A673 (cell line): Measurements from ENCODE around the gene SMS. TPM values are rescaled to one million over a fixed set of nuclear protein-coding genes. Genes with fewer than 3 reads are reported as not detected.

Source experiments
- BruUV-seq: library from RNA; stranded (reverse); fragments of 400-500 nt; replicated peaks from 2 replicates; lab custom pipeline; 2021; lab: Mats Ljungman, UMichigan
- CTCF ChIA-PET: fragments of 300-600 bp; sonication (Branson Sonifier 250); formaldehyde crosslinking; loops from one replicate; lab custom pipeline; 2022; ENCODE audit warnings: antibody characterized with exemption; lab: Charles Lee
- POLR2A ChIA-PET: fragments of 300-600 bp; sonication (Branson Sonifier 250); formaldehyde crosslinking; loops from one replicate; lab custom pipeline; 2022; ENCODE audit warnings: antibody characterized with exemption; ENCODE audit not compliant: low non-redundant PET; lab: Charles Lee
- DNase-seq: peaks from one replicate; pipeline ENCODE4 v3.0.0-alpha.2; 2015; ENCODE audit warnings: low spot score
- H3K27ac ChIP-seq: fragments of 200-600 bp; sonication (generic); 2 replicates; pipeline ENCODE4 v1.5.1; 2016; ENCODE audit warnings: mixed run types, low read depth, mild to moderate bottlenecking, mixed read lengths, antibody characterized with exemption, low read length; ENCODE audit not compliant: poor library complexity, severe bottlenecking
- H3K27me3 ChIP-seq: fragments of 200-600 bp; sonication (generic); replicated peaks from 2 replicates; pipeline ENCODE4 v1.6.1; 2017; ENCODE audit warnings: mixed run types, low read depth, mild to moderate bottlenecking, mixed read lengths, antibody characterized with exemption, low read length; ENCODE audit not compliant: insufficient read depth, poor library complexity
- H3K36me3 ChIP-seq: fragments of 200-600 bp; sonication (generic); 2 replicates; pipeline ENCODE4 v1.6.1; 2016; ENCODE audit warnings: mixed run types, mild to moderate bottlenecking, mixed read lengths, antibody characterized with exemption, low read length; ENCODE audit not compliant: insufficient read depth, poor library complexity, severe bottlenecking
- H3K4me1 ChIP-seq: fragments of 200-600 bp; sonication (generic); 2 replicates; pipeline ENCODE4 v1.6.1; 2017; ENCODE audit warnings: mixed run types, mild to moderate bottlenecking, mixed read lengths, antibody characterized with exemption, low read length; ENCODE audit not compliant: insufficient read depth, poor library complexity, severe bottlenecking
- H3K4me3 ChIP-seq: fragments of 200-600 bp; sonication (generic); 2 replicates; pipeline ENCODE4 v1.5.1; 2016; ENCODE audit warnings: low read depth, mixed run types, mild to moderate bottlenecking, mixed read lengths, low read length; ENCODE audit not compliant: poor library complexity, severe bottlenecking
- H3K9me3 ChIP-seq: fragments of 200-600 bp; sonication (generic); 2 replicates; pipeline ENCODE4 v1.6.1; 2016; ENCODE audit warnings: mixed run types, low read depth, mild to moderate bottlenecking, mixed read lengths, antibody characterized with exemption, low read length; ENCODE audit not compliant: poor library complexity, severe bottlenecking
- CTCF ChIP-seq: fragments of 300-800, 200-600 bp; sonication (generic); conservative IDR thresholded peaks from 2 replicates; pipeline ENCODE4 v1.5.1; 2017; ENCODE audit warnings: low read depth, mild to moderate bottlenecking, antibody characterized with exemption, low read length, moderate library complexity, mixed read lengths
- EZH2 ChIP-seq: fragments of 200-600 bp; sonication (generic); IDR thresholded peaks from 2 replicates; pipeline ENCODE4 v1.6.1; 2017; ENCODE audit warnings: borderline replicate concordance, low read depth, mild to moderate bottlenecking, mixed read lengths, antibody characterized with exemption, low read length; ENCODE audit not compliant: poor library complexity, severe bottlenecking
- intact Hi-C: fragments of 100-400 bp; cut with micrococcal nuclease; formaldehyde crosslinking; loops from one replicate; pipeline ENCODE4 v1.10.0; 2022; ENCODE audit not compliant: unreplicated experiment
- total RNA-seq: library from RNA; stranded (reverse); gene quantifications from 2 replicates; pipeline ENCODE4 v1.2.3, GENCODE V29; 2021

Gene SMS
- total RNA-seq, 1 experiment from 2014 or later, result 108 TPM

DNA sequence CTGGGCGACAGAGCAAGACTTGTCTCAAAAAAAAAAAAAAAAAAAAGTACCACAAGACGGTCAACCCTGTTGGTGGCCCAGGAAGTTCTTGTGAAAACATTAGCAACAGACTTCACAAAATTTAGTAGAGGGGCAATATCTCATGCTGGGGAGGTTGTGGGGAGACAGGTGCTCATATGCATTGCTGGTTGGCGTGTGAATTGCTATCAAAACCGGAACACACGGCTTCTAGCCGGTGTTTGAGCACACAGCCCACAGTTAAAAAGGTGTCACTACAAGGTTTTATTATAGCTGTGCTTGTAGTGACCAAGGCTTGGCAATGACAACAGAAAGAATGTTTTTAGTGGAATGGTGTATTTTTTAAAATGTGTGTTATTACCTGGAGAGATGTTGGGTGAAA lies 41.8 kb downstream of the SMS start:
- CTCF ChIA-PET, result no interaction called here

DNA sequence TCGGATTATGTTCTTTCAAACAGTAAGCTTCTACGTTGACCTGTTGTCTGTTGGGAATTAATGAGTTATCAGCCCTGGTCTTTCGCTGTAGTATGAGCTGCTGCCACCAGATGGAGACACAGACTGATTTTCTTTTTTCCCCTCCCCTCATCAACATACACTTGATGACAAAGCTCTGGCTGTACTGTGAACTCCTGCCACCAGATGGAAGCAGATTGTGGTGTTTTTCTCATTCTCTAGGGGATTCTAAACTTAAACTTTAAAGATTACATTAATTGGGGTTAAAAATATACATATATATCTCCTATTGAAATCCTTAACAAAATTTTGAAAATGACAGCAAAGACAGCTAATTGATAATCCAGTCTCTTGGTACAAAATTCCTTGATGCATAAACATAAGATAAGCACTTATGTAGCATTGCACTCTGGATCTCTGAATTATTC lies 44.8 kb downstream of the SMS start:
- Histone ChIP-seq H3K27ac (no peak overlapping the region), H3K36me3 (peaks cover 11% of the 10 kb centered on the region), H3K4me1 (no peaks in the 10 kb centered on the region), H3K4me3 (no peak overlapping the region), H3K9me3 (no peaks in the 10 kb centered on the region), H3K27me3 (no peaks in the 10 kb centered on the region)
- ChIA-PET POLR2A (no interaction called here), CTCF (interaction anchor here (0.5 to 1.5 kb wide), 11 partner anchors 11 to 1023 kb away, joined by 3 to 12 read pairs (median 3); partner anchors contain the start of gene MBTPS2)
- intact Hi-C loops, result loop anchor here (2.0 to 5.0 kb wide), 3 partner anchors 207 to 1922 kb away; partner anchors contain the start of genes APOO and CXorf58
- no TSS peak for BruUV-seq
- DNase-seq, result peak; percentile 86
- TF ChIP-seq CTCF (peak; percentile 98), EZH2 (no peak)

More for the DNA sequence above, 41.8 kb downstream of the SMS start:
- BruUV-seq, result no TSS peak
- Histone ChIP-seq H3K27ac (no peak overlapping the region), H3K4me3 (no peak overlapping the region), H3K27me3 (no peaks in the 10 kb centered on the region), H3K36me3 (peaks cover 13% of the 10 kb centered on the region), H3K9me3 (no peaks in the 10 kb centered on the region), H3K4me1 (no peaks in the 10 kb centered on the region)
- no peak for TF ChIP-seq CTCF
- TF ChIP-seq EZH2, result no peak
- intact Hi-C loops, result loop anchor here (5.0 kb wide), 1 partner anchor 1455 kb away; no protein-coding TSS in a partner anchor
- POLR2A ChIA-PET, result no interaction called here
- no peak for DNase-seq

DNA sequence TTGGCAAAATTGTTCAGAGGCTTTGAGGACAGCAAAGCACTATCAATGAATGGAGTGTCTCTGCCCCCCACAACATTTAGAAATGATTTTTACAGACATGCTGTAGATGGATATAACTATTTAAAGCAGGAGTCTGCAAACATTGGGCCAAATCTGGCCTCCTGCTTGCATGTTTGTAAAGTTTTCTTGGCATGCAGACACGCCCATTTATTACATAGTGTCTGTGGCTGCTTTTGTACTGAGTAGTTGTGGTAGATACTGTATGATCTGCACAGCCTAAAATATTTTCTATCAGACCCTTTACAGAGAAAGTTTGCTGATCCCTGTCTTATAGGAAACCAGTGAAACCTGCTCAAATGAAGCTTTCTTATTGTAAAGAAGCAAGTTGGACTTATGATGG lies 46.1 kb downstream of the SMS start:
- intact Hi-C loops, result loop anchor here (5.0 kb wide), 2 partner anchors 206 to 1921 kb away; partner anchors contain the start of genes APOO and CXorf58
- TF ChIP-seq CTCF, result no peak
- no peak for TF ChIP-seq EZH2
- ChIA-PET POLR2A (no interaction called here), CTCF (no interaction called here)
- H3K27ac ChIP-seq, result no peak overlapping the region
- no peak for DNase-seq
- no peaks in the 10 kb centered on the region for H3K27me3 ChIP-seq
- peaks cover 11% of the 10 kb centered on the region for H3K36me3 ChIP-seq
- H3K9me3 ChIP-seq, result no peaks in the 10 kb centered on the region
- no peaks in the 10 kb centered on the region for H3K4me1 ChIP-seq
- no peak overlapping the region for H3K4me3 ChIP-seq
- no TSS peak for BruUV-seq
